ENCODE results near the gene CSNK1D.

GRCh38 chr17:82294064-82294773, 20.7 kb upstream of the CSNK1D start:
- TF ChIP-seq, protein P1, sequence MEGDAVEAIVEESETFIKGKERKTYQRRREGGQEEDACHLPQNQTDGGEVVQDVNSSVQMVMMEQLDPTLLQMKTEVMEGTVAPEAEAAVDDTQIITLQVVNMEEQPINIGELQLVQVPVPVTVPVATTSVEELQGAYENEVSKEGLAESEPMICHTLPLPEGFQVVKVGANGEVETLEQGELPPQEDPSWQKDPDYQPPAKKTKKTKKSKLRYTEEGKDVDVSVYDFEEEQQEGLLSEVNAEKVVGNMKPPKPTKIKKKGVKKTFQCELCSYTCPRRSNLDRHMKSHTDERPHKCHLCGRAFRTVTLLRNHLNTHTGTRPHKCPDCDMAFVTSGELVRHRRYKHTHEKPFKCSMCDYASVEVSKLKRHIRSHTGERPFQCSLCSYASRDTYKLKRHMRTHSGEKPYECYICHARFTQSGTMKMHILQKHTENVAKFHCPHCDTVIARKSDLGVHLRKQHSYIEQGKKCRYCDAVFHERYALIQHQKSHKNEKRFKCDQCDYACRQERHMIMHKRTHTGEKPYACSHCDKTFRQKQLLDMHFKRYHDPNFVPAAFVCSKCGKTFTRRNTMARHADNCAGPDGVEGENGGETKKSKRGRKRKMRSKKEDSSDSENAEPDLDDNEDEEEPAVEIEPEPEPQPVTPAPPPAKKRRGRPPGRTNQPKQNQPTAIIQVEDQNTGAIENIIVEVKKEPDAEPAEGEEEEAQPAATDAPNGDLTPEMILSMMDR (IDR thresholded peaks at IDR 0.05 in 2 of 3, conservative IDR thresholded peaks at IDR 0.05 in 1 of 3; ENCODE audit: control insufficient read depth in 2 of 3, extremely low read depth in 1 of 3, insufficient read depth in 1 of 3, low read depth in 3 of 3, low read length in 3 of 3), result no peak
- TF ChIP-seq YY1 (IDR thresholded peaks at IDR 0.05; ENCODE audit: low read depth, low read length), result no peak

All from GM12878 (cell line).